Progenitor cell of endocrine pancreas (in vitro differentiated cells): Measurements from ENCODE around the gene ANKRD18A. TPM values are rescaled to one million over a fixed set of nuclear protein-coding genes. Genes with fewer than 3 reads are reported as not detected.
A peak's percentile ranks its signal among the peaks of the same experiment; 100 is the strongest.

Experiments
- DNase-seq: peaks from one replicate; pipeline ENCODE4 v3.0.0; 2021; ENCODE audit warnings: low spot score; ENCODE audit not compliant: unreplicated experiment
- H3K27ac Mint-ChIP-seq: 2 replicates; pipeline ENCODE4 v1.8.0; 2021; ENCODE audit warnings: mild to moderate bottlenecking, moderate library complexity, mixed read lengths
- H3K27me3 Mint-ChIP-seq: 2 replicates; pipeline ENCODE4 v1.8.0; 2021; ENCODE audit warnings: mixed read lengths
- H3K36me3 Mint-ChIP-seq: 2 replicates; pipeline ENCODE4 v1.8.0; 2022; ENCODE audit warnings: mixed read lengths; ENCODE audit not compliant: insufficient read depth
- H3K4me1 Mint-ChIP-seq: 2 replicates; pipeline ENCODE4 v1.8.0; 2021; ENCODE audit warnings: low read depth, mixed read lengths
- H3K4me3 Mint-ChIP-seq: 2 replicates; pipeline ENCODE4 v1.8.0; 2021; ENCODE audit warnings: low read depth, mild to moderate bottlenecking, moderate library complexity, mixed read lengths
- H3K9me3 Mint-ChIP-seq: 2 replicates; pipeline ENCODE4 v1.8.0; 2021; ENCODE audit warnings: low read depth, mixed read lengths
- long read RNA-seq: library from polyadenylated mRNA; unstranded; transcript quantifications from one replicate; pipeline ENCODE4 v2.0.0, GENCODE V29; 2020
- total RNA-seq: library from RNA; stranded (reverse); gene quantifications from 2 replicates; pipeline ENCODE4 v1.2.1, GENCODE V29; 2021
- TF ChIP-seq, protein P1 (sequence below): fragments of 200-600 bp; sonication (generic); IDR thresholded peaks from one replicate; pipeline ENCODE4 v1.5.0; 2021; ENCODE audit warnings: antibody characterized with exemption, mild to moderate bottlenecking; ENCODE audit not compliant: unreplicated experiment

The ANKRD18A gene
- total RNA-seq: 2.2 and 3.6 TPM in 2 replicates
- long read RNA-seq, partial matches to known transcripts: 0 of 1 reads
- long read RNA-seq, other reads (novel, unspliced or antisense): 1 of 1 reads

DNA sequence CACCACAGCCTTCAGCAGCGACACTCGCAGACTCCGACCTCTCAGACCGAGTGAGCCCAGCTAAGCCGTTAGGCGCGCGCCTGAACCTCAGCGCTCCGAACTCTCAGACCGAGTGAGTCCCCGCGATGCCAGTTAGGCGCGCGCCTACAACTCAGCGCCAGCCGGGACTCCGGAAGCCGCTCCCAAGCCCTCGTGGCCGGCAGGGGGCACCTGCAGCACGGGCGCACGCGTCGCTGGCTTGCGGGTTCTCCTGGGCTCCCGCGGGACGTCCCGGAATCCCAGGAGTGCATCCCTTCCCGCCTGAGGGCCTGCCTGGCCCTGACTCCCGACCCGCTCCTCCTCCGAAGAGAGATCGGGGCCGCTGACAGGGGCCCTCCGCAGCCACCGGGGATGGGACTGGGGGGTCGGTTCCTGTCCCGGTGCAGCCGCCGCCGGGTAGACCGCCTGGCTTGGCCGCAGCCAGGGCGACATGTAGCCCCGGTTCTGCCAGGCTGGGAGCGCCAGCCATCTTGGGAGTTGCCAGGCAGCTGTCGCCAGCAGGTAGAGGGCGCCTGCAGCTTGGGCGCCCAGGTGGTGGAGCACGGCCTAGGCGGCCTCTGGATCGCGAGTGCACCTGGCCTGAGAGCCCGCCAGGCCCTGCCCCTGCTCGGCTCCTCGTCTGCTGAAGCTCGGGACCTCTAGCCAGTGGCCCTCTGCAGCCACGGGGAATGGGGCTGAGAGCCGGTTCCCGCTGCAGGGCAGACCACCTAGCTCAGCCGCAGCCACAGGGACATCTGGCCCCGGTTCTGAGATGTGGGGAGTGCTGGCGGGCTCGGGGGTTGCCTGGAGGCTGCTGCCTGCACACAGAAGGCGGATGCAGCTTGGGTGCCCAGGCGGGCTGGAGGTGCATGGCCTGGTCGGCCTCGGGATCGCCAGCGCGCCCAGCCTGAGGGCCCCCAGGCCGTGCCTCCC is at the start of gene ANKRD18A:
TSS of gene ANKRD18A (minus strand) at position 114 of the 951 bp plus-strand sequence. CDS start 311 bp downstream, outside the sequence.
- Mint-ChIP-seq H3K27me3 (peaks cover 42% of the 10 kb centered on the region), H3K9me3 (peaks cover 8% of the 10 kb centered on the region), H3K4me3 (peak within 1 kb of the TSS; percentile 87), H3K4me1 (peaks cover 4% of the 10 kb centered on the region), H3K27ac (peak within 1 kb of the TSS; percentile 80), H3K36me3 (peaks cover 6% of the 10 kb centered on the region)
- TF ChIP-seq, protein P1, sequence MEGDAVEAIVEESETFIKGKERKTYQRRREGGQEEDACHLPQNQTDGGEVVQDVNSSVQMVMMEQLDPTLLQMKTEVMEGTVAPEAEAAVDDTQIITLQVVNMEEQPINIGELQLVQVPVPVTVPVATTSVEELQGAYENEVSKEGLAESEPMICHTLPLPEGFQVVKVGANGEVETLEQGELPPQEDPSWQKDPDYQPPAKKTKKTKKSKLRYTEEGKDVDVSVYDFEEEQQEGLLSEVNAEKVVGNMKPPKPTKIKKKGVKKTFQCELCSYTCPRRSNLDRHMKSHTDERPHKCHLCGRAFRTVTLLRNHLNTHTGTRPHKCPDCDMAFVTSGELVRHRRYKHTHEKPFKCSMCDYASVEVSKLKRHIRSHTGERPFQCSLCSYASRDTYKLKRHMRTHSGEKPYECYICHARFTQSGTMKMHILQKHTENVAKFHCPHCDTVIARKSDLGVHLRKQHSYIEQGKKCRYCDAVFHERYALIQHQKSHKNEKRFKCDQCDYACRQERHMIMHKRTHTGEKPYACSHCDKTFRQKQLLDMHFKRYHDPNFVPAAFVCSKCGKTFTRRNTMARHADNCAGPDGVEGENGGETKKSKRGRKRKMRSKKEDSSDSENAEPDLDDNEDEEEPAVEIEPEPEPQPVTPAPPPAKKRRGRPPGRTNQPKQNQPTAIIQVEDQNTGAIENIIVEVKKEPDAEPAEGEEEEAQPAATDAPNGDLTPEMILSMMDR: peak; percentile 80
- peak; percentile 93 for DNase-seq

DNA sequence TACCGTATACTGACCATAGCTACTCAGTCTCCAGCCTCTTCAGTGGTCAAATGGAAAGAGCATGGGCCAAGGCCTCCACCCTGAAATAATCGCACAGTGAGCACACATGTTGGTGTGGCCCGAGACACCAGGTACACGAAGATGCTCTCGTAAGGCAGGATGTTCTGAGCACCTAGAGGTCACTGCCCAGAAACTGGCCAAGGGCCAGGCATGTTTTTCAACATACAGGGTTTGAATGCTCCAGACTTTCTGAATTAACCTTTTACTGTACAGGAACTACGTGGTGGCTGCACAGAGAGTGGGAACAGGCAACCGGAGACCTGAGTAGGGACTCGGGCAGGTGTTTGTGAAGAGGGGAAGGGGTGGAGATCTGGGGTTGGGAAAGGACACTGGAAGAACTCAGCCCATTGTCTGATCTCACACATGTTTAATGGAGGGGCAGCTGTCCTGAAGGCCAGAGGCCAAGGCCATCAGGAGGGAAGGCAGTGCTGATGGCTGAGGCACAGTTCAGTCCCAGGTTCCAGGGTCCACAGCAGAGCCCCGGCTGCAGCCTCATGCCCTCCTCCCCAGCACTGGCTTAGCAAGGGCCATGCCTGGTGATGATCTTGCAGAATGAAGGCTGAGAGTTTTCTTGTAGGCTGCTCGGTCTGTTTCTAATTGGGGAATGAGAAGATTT is 48.5 kb upstream of the ANKRD18A start:
- TF ChIP-seq, protein P1: no peak
- Mint-ChIP-seq H3K9me3 (no peaks in the 10 kb centered on the region), H3K27me3 (peaks cover 25% of the 10 kb centered on the region), H3K4me3 (no peak overlapping the region), H3K4me1 (no peaks in the 10 kb centered on the region), H3K27ac (no peak overlapping the region), H3K36me3 (no peaks in the 10 kb centered on the region)
- no peak for DNase-seq

DNA sequence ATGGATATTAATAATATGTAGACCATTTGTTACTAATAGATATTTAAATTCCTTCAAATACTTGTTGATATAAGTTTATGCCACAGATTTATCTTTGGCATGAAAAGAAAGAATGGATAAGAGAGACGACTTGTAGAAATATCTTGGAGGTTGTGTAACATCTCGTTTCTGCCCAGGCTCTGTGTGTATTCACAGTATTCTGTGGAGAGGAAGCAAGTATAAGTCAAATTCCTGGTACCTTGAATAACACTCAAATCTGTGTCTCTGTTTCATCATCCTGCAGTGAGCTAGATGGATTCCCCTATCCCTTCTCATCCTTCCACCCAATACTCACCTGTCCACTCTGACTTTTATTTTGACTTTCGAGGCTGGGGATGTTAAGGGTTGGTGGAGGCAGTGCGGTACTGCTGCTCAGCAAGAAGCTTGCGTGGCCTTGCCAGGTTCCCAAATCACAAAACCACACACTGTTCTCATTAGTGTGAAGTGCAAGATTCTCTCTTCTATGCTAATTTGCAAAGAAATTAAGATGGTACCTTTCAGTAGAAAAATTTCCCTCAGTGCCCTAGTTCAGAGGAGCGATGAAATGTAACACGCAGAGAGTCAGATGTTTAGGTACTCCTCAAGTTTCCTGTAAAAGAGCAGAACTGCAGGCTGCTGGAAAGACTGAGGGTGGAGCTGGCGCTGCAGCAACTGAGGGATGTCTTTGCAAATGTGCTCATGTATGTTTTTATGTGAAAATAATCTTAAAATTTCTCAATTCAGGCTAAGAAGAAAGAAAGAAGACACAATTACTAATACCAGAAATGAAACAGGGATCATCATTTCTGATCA is 42.6 kb upstream of the ANKRD18A start:
- Mint-ChIP-seq H3K9me3 (no peaks in the 10 kb centered on the region), H3K4me3 (no peak overlapping the region), H3K27me3 (peaks cover 9% of the 10 kb centered on the region), H3K27ac (no peak overlapping the region), H3K4me1 (no peaks in the 10 kb centered on the region), H3K36me3 (no peaks in the 10 kb centered on the region)
- DNase-seq: no peak
- TF ChIP-seq, protein P1: peak; percentile 21

DNA sequence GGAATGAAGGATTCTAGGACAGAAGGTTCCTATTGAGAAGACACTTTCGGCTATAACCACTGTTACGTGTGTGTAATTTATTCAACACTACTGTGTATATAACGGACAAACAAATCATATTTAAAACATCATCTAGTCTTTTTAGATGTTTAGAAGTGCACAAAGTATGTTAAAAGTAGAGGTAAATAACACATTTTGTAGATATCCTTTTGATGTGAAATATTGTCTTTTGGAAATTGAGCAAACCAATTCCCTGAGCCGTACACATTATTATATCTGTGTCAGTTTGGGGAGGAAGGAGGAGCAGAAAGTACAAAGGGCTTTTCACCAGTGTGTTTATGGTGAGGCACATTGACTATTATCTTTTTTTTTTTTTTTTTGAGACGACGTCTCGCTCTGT is 39.1 kb upstream of the ANKRD18A start:
- peaks cover 19% of the 10 kb centered on the region for H3K27me3 Mint-ChIP-seq
- H3K36me3 Mint-ChIP-seq: no peaks in the 10 kb centered on the region
- TF ChIP-seq, protein P1: no peak
- no peak overlapping the region for H3K27ac Mint-ChIP-seq
- DNase-seq: no peak
- H3K4me1 Mint-ChIP-seq: no peaks in the 10 kb centered on the region
- H3K4me3 Mint-ChIP-seq: no peak overlapping the region
- H3K9me3 Mint-ChIP-seq: no peaks in the 10 kb centered on the region

DNA sequence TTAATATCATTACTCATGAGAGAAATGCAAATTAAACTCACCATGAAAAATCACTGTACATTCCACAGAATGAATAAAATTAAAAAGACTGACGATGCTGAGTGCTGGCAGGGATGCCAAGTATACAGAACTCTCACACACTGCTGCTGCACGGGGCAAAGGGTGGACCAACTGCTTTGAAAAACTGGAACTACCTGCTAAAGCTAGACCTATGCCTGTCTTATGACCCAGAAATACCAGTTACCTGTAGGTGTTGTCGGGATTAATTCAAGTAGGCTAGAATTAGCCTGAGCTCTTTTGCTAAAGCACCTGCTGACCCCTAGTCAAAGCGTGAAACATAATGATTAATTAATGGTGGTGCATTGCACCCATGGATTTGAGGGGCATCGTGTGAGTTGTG is 36.5 kb upstream of the ANKRD18A start:
- Mint-ChIP-seq H3K27ac (no peak overlapping the region), H3K9me3 (no peaks in the 10 kb centered on the region), H3K36me3 (no peaks in the 10 kb centered on the region), H3K4me3 (no peak overlapping the region), H3K27me3 (peaks cover 19% of the 10 kb centered on the region), H3K4me1 (no peaks in the 10 kb centered on the region)
- DNase-seq: no peak
- TF ChIP-seq, protein P1: no peak
